Ishikawa (cell line): ENCODE data around the gene VTCN1.

ENCODE experiments used
- CEBPB ChIP-seq: IDR thresholded peaks from 2 replicates; pipeline ENCODE4 v1.6.1; 2012
- CREB1 ChIP-seq: IDR thresholded peaks from 2 replicates; pipeline ENCODE4 v1.6.1; 2012; ENCODE audit warnings: low read depth
- EGR1 ChIP-seq: IDR thresholded peaks from 2 replicates; pipeline ENCODE4 v1.6.1; 2012
- EP300 ChIP-seq: IDR thresholded peaks from 2 replicates; pipeline ENCODE4 v1.6.1; 2012; ENCODE audit warnings: borderline replicate concordance
- FOXM1 ChIP-seq: IDR thresholded peaks from 2 replicates; pipeline ENCODE4 v1.6.1; 2012; ENCODE audit warnings: low read depth, borderline replicate concordance
- NFIC ChIP-seq: IDR thresholded peaks from 2 replicates; pipeline ENCODE4 v1.6.1; 2012
- RAD21 ChIP-seq: IDR thresholded peaks from 2 replicates; pipeline ENCODE4 v1.6.1; 2012; ENCODE audit warnings: low read depth
- REST ChIP-seq: IDR thresholded peaks from 2 replicates; pipeline ENCODE4 v1.6.1; 2012; ENCODE audit warnings: low read depth, mild to moderate bottlenecking
- TAF1 ChIP-seq: IDR thresholded peaks from 2 replicates; pipeline ENCODE4 v1.6.1; 2012; ENCODE audit warnings: low read depth, mild to moderate bottlenecking
- TCF12 ChIP-seq: IDR thresholded peaks from 2 replicates; pipeline ENCODE4 v1.6.1; 2012; ENCODE audit warnings: low read depth
- TEAD4 ChIP-seq: IDR thresholded peaks from 2 replicates; pipeline ENCODE4 v1.6.1; 2012
- USF1 ChIP-seq: IDR thresholded peaks from 2 replicates; pipeline ENCODE4 v1.6.1; 2012

- TF ChIP-seq RAD21 = no peak
- no peak for TF ChIP-seq TCF12
- TF ChIP-seq TAF1 = no peak
- no peak for TF ChIP-seq USF1
- TF ChIP-seq EP300 = no peak
- no peak for TF ChIP-seq REST
- no peak for TF ChIP-seq CREB1
- TF ChIP-seq TEAD4 = no peak
- TF ChIP-seq EGR1 = no peak
- TF ChIP-seq FOXM1 = no peak
- TF ChIP-seq CEBPB = no peak
- no peak for TF ChIP-seq NFIC
Measured at GRCh38 chr1:117167402-117167801, 43.3 kb downstream of the VTCN1 start.
